HEK293 (cell line): ENCODE measurements around the gene SLC44A5.

ENCODE experiments used
- CTCF ChIA-PET: fragments of 350-600 bp; formaldehyde crosslinking; extraction: SDS; loops from one replicate; lab custom pipeline; 2021; ENCODE audit warnings: antibody characterized with exemption; lab: Yijun Ruan, JAX
- POLR2A ChIA-PET: fragments of 300-600 bp; formaldehyde crosslinking; extraction: SDS; loops from one replicate; lab custom pipeline; 2020; ENCODE audit warnings: antibody characterized with exemption, inconsistent platforms; lab: Yijun Ruan, JAX
- H3K27ac ChIP-seq: fragments of 200-500 bp; sonication (Bioruptor generic); 2 replicates; pipeline ENCODE4 v1.5.1; 2014; ENCODE audit warnings: low read depth, low read length, control low read depth, inconsistent platforms; ENCODE audit errors: extremely low read depth
- H3K36me3 ChIP-seq, 2 experiments: fragments of 200-500 bp in 1 of 2; sonication (Bioruptor generic) in 1 of 2; 1 replicate in 1 of 2; 2 replicates in 1 of 2; pipeline ENCODE4 v1.5.1; 2014 to 2017; ENCODE audit warnings: inconsistent platforms in 2 of 2, low read length in 2 of 2; ENCODE audit not compliant: control insufficient read depth in 2 of 2, insufficient read depth in 1 of 2
- H3K4me1 ChIP-seq: fragments of 200-500 bp; sonication (Bioruptor generic); 2 replicates; pipeline ENCODE4 v1.5.1; 2014; ENCODE audit warnings: mild to moderate bottlenecking, low read length, inconsistent platforms; ENCODE audit not compliant: control insufficient read depth, insufficient read depth
- H3K4me3 ChIP-seq: 2 replicates; pipeline ENCODE4 v1.5.1; 2011; ENCODE audit warnings: low read depth, mild to moderate bottlenecking, control low read depth, low read length, moderate library complexity
- H3K9me3 ChIP-seq: fragments of 200-500 bp; sonication (Bioruptor generic); 2 replicates; pipeline ENCODE4 v1.5.1; 2014; ENCODE audit warnings: low read depth, low read length, inconsistent platforms; ENCODE audit not compliant: control insufficient read depth, insufficient read depth
- GLIS2 ChIP-seq: fragments of 450-650 bp; formaldehyde crosslinking; IDR thresholded peaks from 2 replicates; pipeline ENCODE4 v1.5.1; 2016; ENCODE audit warnings: missing biosample characterization, missing genetic modification characterization
- MYNN ChIP-seq: fragments of 450-650 bp; formaldehyde crosslinking; IDR thresholded peaks from 2 replicates; pipeline ENCODE4 v1.5.1; 2016; ENCODE audit warnings: missing biosample characterization, missing genetic modification characterization, borderline replicate concordance
- PATZ1 ChIP-seq: fragments of 450-650 bp; formaldehyde crosslinking; IDR thresholded peaks from 2 replicates; pipeline ENCODE4 v1.5.1; 2016; ENCODE audit warnings: missing biosample characterization, missing genetic modification characterization
- REST ChIP-seq: fragments of 450-650 bp; formaldehyde crosslinking; IDR thresholded peaks from 2 replicates; pipeline ENCODE4 v1.5.1; 2016; ENCODE audit warnings: missing biosample characterization, missing genetic modification characterization
- ZBTB48 ChIP-seq: fragments of 450-650 bp; formaldehyde crosslinking; IDR thresholded peaks from 2 replicates; pipeline ENCODE4 v1.5.1; 2016; ENCODE audit warnings: missing biosample characterization, missing genetic modification characterization
- ZNF600 ChIP-seq: fragments of 450-650 bp; formaldehyde crosslinking; IDR thresholded peaks from 2 replicates; pipeline ENCODE4 v1.5.1; 2016; ENCODE audit warnings: missing biosample characterization, missing genetic modification characterization
- ZNF692 ChIP-seq: fragments of 450-650 bp; formaldehyde crosslinking; IDR thresholded peaks from 2 replicates; pipeline ENCODE4 v1.5.1; 2016; ENCODE audit warnings: missing biosample characterization, missing genetic modification characterization
- TF ChIP-seq, protein P1 (sequence below): fragments of 450-650 bp; formaldehyde crosslinking; IDR thresholded peaks from 2 replicates; pipeline ENCODE4 v1.5.1; 2017; ENCODE audit warnings: missing biosample characterization, missing genetic modification characterization
- TF ChIP-seq, protein P2 (sequence below): fragments of 450-650 bp; formaldehyde crosslinking; IDR thresholded peaks from 2 replicates; pipeline ENCODE4 v1.5.1; 2017; ENCODE audit warnings: missing biosample characterization, mild to moderate bottlenecking, missing genetic modification characterization, moderate library complexity
- TF ChIP-seq, protein P3 (sequence below): fragments of 450-650 bp; formaldehyde crosslinking; IDR thresholded peaks from 2 replicates; pipeline ENCODE4 v1.5.0; 2017; ENCODE audit warnings: missing biosample characterization, missing genetic modification characterization, borderline replicate concordance
- TF ChIP-seq, protein P4 (sequence below): fragments of 450-650 bp; formaldehyde crosslinking; IDR thresholded peaks from 2 replicates; pipeline ENCODE4 v1.5.1; 2017; ENCODE audit warnings: missing biosample characterization, missing genetic modification characterization

The SLC44A5 gene

GRCh38 chr1:75533085-75533484 lies 77.8 kb downstream of the SLC44A5 start:
- TF ChIP-seq PATZ1 (tag by site-specific recombination), result no peak
- no peak for TF ChIP-seq ZNF600 (tag by site-specific recombination)
- no peak for TF ChIP-seq ZBTB48 (tag by site-specific recombination)
- TF ChIP-seq ZNF692 (tag by site-specific recombination), result no peak
- no peak for TF ChIP-seq GLIS2 (tag by site-specific recombination)
- TF ChIP-seq, protein P1, sequence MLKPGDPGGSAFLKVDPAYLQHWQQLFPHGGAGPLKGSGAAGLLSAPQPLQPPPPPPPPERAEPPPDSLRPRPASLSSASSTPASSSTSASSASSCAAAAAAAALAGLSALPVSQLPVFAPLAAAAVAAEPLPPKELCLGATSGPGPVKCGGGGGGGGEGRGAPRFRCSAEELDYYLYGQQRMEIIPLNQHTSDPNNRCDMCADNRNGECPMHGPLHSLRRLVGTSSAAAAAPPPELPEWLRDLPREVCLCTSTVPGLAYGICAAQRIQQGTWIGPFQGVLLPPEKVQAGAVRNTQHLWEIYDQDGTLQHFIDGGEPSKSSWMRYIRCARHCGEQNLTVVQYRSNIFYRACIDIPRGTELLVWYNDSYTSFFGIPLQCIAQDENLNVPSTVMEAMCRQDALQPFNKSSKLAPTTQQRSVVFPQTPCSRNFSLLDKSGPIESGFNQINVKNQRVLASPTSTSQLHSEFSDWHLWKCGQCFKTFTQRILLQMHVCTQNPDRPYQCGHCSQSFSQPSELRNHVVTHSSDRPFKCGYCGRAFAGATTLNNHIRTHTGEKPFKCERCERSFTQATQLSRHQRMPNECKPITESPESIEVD (tag by site-specific recombination), result no peak
- no peak for TF ChIP-seq MYNN (tag by site-specific recombination)
- TF ChIP-seq, all 188 proteins: peak for 0
- H3K27ac ChIP-seq, result no peak overlapping the region
- no peaks in the 10 kb centered on the region for H3K4me1 ChIP-seq
- POLR2A ChIA-PET, result no interaction called here
- H3K9me3 ChIP-seq, result no peaks in the 10 kb centered on the region
- CTCF ChIA-PET, result interaction anchor here (0.9 kb wide), 1 partner anchor 45 kb away, joined by 4 read pairs; no protein-coding TSS in a partner anchor
- no peaks in the 10 kb centered on the region for H3K36me3 ChIP-seq
- H3K4me3 ChIP-seq, result no peak overlapping the region

GRCh38 chr1:75531570-75531969 lies 79.3 kb downstream of the SLC44A5 start:
- ChIA-PET CTCF (no interaction called here), POLR2A (no interaction called here)
- Histone ChIP-seq H3K4me3 (no peak overlapping the region), H3K9me3 (no peaks in the 10 kb centered on the region), H3K4me1 (no peaks in the 10 kb centered on the region), H3K36me3 (no peaks in the 10 kb centered on the region), H3K27ac (no peak overlapping the region)
- TF ChIP-seq, protein P2, sequence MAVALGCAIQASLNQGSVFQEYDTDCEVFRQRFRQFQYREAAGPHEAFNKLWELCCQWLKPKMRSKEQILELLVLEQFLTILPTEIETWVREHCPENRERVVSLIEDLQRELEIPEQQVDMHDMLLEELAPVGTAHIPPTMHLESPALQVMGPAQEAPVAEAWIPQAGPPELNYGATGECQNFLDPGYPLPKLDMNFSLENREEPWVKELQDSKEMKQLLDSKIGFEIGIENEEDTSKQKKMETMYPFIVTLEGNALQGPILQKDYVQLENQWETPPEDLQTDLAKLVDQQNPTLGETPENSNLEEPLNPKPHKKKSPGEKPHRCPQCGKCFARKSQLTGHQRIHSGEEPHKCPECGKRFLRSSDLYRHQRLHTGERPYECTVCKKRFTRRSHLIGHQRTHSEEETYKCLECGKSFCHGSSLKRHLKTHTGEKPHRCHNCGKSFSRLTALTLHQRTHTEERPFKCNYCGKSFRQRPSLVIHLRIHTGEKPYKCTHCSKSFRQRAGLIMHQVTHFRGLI (tag by site-specific recombination), result no peak
- TF ChIP-seq REST, result no peak
- TF ChIP-seq, protein P3, sequence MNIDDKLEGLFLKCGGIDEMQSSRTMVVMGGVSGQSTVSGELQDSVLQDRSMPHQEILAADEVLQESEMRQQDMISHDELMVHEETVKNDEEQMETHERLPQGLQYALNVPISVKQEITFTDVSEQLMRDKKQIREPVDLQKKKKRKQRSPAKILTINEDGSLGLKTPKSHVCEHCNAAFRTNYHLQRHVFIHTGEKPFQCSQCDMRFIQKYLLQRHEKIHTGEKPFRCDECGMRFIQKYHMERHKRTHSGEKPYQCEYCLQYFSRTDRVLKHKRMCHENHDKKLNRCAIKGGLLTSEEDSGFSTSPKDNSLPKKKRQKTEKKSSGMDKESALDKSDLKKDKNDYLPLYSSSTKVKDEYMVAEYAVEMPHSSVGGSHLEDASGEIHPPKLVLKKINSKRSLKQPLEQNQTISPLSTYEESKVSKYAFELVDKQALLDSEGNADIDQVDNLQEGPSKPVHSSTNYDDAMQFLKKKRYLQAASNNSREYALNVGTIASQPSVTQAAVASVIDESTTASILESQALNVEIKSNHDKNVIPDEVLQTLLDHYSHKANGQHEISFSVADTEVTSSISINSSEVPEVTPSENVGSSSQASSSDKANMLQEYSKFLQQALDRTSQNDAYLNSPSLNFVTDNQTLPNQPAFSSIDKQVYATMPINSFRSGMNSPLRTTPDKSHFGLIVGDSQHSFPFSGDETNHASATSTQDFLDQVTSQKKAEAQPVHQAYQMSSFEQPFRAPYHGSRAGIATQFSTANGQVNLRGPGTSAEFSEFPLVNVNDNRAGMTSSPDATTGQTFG (tag by site-specific recombination), result no peak
- TF ChIP-seq, protein P4, sequence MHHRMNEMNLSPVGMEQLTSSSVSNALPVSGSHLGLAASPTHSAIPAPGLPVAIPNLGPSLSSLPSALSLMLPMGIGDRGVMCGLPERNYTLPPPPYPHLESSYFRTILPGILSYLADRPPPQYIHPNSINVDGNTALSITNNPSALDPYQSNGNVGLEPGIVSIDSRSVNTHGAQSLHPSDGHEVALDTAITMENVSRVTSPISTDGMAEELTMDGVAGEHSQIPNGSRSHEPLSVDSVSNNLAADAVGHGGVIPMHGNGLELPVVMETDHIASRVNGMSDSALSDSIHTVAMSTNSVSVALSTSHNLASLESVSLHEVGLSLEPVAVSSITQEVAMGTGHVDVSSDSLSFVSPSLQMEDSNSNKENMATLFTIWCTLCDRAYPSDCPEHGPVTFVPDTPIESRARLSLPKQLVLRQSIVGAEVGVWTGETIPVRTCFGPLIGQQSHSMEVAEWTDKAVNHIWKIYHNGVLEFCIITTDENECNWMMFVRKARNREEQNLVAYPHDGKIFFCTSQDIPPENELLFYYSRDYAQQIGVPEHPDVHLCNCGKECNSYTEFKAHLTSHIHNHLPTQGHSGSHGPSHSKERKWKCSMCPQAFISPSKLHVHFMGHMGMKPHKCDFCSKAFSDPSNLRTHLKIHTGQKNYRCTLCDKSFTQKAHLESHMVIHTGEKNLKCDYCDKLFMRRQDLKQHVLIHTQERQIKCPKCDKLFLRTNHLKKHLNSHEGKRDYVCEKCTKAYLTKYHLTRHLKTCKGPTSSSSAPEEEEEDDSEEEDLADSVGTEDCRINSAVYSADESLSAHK (tag by site-specific recombination), result no peak
